Measurements from ENCODE around the gene CACNA1D.

CACNA1D gene

GRCh38 chr3:53773611-53774368 lies 279.4 kb downstream of the CACNA1D start:
- in situ Hi-C loops (cut with MboI; ENCODE audit: low sequenced_read_pairs, unreplicated experiment), result no loop called here

GRCh38 chr3:53774414-53774813 lies 280.0 kb downstream of the CACNA1D start:
- no peak for DNase-seq (ENCODE audit: low spot score)
- TF ChIP-seq CTCF (IDR thresholded peaks at IDR 0.05; ENCODE audit: borderline replicate concordance, control extremely low read depth, extremely low read depth, insufficient read depth, missing control alignments), result no peak
- in situ Hi-C loops (cut with MboI; ENCODE audit: low sequenced_read_pairs, unreplicated experiment), result no loop called here

More at GRCh38 chr3:53773611-53774368, 279.4 kb downstream of the CACNA1D start:
- TF ChIP-seq CTCF (IDR thresholded peaks at IDR 0.05; ENCODE audit: borderline replicate concordance, control extremely low read depth, extremely low read depth, insufficient read depth, missing control alignments), result no peak
- peak; percentile 70 for DNase-seq (ENCODE audit: low spot score)

- DNase-seq (ENCODE audit: low spot score), result no peak
- in situ Hi-C loops (cut with MboI; ENCODE audit: low sequenced_read_pairs, unreplicated experiment), result no loop called here
- TF ChIP-seq CTCF (IDR thresholded peaks at IDR 0.05; ENCODE audit: borderline replicate concordance, control extremely low read depth, extremely low read depth, insufficient read depth, missing control alignments), result no peak
Measured at GRCh38 chr3:53775018-53775417, 280.6 kb downstream of the CACNA1D start.

GRCh38 chr3:53775834-53776251 lies 281.4 kb downstream of the CACNA1D start:
- DNase-seq (ENCODE audit: low spot score), result no peak
- no peak for TF ChIP-seq CTCF (IDR thresholded peaks at IDR 0.05; ENCODE audit: borderline replicate concordance, control extremely low read depth, extremely low read depth, insufficient read depth, missing control alignments)
- in situ Hi-C loops (cut with MboI; ENCODE audit: low sequenced_read_pairs, unreplicated experiment), result no loop called here

- no peak for DNase-seq (ENCODE audit: low spot score)
- in situ Hi-C loops (cut with MboI; ENCODE audit: low sequenced_read_pairs, unreplicated experiment), result no loop called here
- no peak for TF ChIP-seq CTCF (IDR thresholded peaks at IDR 0.05; ENCODE audit: borderline replicate concordance, control extremely low read depth, extremely low read depth, insufficient read depth, missing control alignments)
Measured at GRCh38 chr3:53776494-53777101, 282.2 kb downstream of the CACNA1D start.

GRCh38 chr3:53777468-53777867 lies 283.1 kb downstream of the CACNA1D start:
- in situ Hi-C loops (cut with MboI; ENCODE audit: low sequenced_read_pairs, unreplicated experiment), result no loop called here
- no peak for TF ChIP-seq CTCF (IDR thresholded peaks at IDR 0.05; ENCODE audit: borderline replicate concordance, control extremely low read depth, extremely low read depth, insufficient read depth, missing control alignments)
- no peak for DNase-seq (ENCODE audit: low spot score)

All from GM13976 (cell line).